Right renal pelvis (tissue), 4 donors: ENCODE results near the gene EPB41L4B. TPM values are rescaled to one million over a fixed set of nuclear protein-coding genes. Genes with fewer than 3 reads are reported as not detected.
"Not testable (repeated sequence)": the region's sequence is repeated elsewhere in the genome, so short reads cannot be mapped to it uniquely, and the experiment has no call there.

Experiments used
- DNase-seq, 4 donors: peaks; one replicate each; pipeline ENCODE4 v3.0.0-alpha.2; 2013; ENCODE audit warnings: low read depth in 4 of 4, low spot score in 3 of 4, missing footprints in 1 of 4
- polyA plus RNA-seq, 4 donors: library from polyadenylated mRNA; unstranded; fragments of 120-200 nt; gene quantifications; one replicate each; pipeline ENCODE4 v1.2.1, GENCODE V29; 2013; ENCODE audit not compliant: insufficient read length in 4 of 4

The EPB41L4B gene
- polyA plus RNA-seq, 4 donors, result 13.8 to 20.5 (median 16.7) TPM

- no peak for DNase-seq
Measured at GRCh38 chr9:109302606-109303005, 18.3 kb downstream of the EPB41L4B start.

- DNase-seq, result no peak
Measured at GRCh38 chr9:109301012-109301411, 19.8 kb downstream of the EPB41L4B start.

GRCh38 chr9:109299891-109300290 is 21.0 kb downstream of the EPB41L4B start:
- no peak for DNase-seq

- no peak for DNase-seq
Measured at GRCh38 chr9:109297899-109298298, 23.0 kb downstream of the EPB41L4B start.

GRCh38 chr9:109295221-109296130 is 25.4 kb downstream of the EPB41L4B start:
- no peak for DNase-seq

- DNase-seq, result no peak
Measured at GRCh38 chr9:109290385-109290784, 30.5 kb downstream of the EPB41L4B start.

- no peak for DNase-seq
Measured at GRCh38 chr9:109289931-109290330, 30.9 kb downstream of the EPB41L4B start.

- no peak for DNase-seq
Measured at GRCh38 chr9:109289186-109289585, 31.7 kb downstream of the EPB41L4B start.

GRCh38 chr9:109286981-109287380 is 33.9 kb downstream of the EPB41L4B start:
- DNase-seq, result no peak

- DNase-seq, result no peak
Measured at GRCh38 chr9:109286571-109286977, 34.3 kb downstream of the EPB41L4B start.

- DNase-seq, result not testable (repeated sequence)
Measured at GRCh38 chr9:109283672-109284071, 37.2 kb downstream of the EPB41L4B start.

- DNase-seq, result no peak
Measured at GRCh38 chr9:109283012-109283411, 37.8 kb downstream of the EPB41L4B start.

GRCh38 chr9:109282302-109282701 is 38.6 kb downstream of the EPB41L4B start:
- no peak for DNase-seq

GRCh38 chr9:109281518-109281917 is 39.3 kb downstream of the EPB41L4B start:
- no peak for DNase-seq

GRCh38 chr9:109278848-109279247 is 42.0 kb downstream of the EPB41L4B start:
- no peak for DNase-seq

- DNase-seq, result no peak
Measured at GRCh38 chr9:109278216-109278615, 42.6 kb downstream of the EPB41L4B start.

- DNase-seq, result no peak
Measured at GRCh38 chr9:109277451-109277850, 43.4 kb downstream of the EPB41L4B start.

GRCh38 chr9:109276469-109277440 is 44.1 kb downstream of the EPB41L4B start:
- no peak for DNase-seq

- DNase-seq, result no peak
Measured at GRCh38 chr9:109274884-109275730, 45.8 kb downstream of the EPB41L4B start.

- no peak for DNase-seq
Measured at GRCh38 chr9:109273869-109274268, 47.0 kb downstream of the EPB41L4B start.
